Transverse colon (tissue), 4 donors: ENCODE data around the gene RGCC.

Source experiments
- CTCF ChIP-seq, 5 experiments: fragments of 200-600 bp in 3 of 5; fragments of 450-650 bp in 2 of 5; sonication (generic) in 3 of 5; IDR thresholded peaks; 1 replicate in 2 of 5; 2 replicates in 3 of 5; pipeline ENCODE4 v1.5.1; 2016 to 2017; ENCODE audit warnings: antibody characterized with exemption in 5 of 5, inconsistent platforms in 3 of 5, mild to moderate bottlenecking in 2 of 5, moderate library complexity in 1 of 5
- EP300 ChIP-seq: sonication (generic); formaldehyde crosslinking; IDR thresholded peaks from one replicate; pipeline ENCODE4 v1.6.1; 2017; ENCODE audit warnings: antibody characterized with exemption, low read depth
- POLR2A ChIP-seq: fragments of 450-650 bp; IDR thresholded peaks from one replicate; pipeline ENCODE4 v1.6.1; 2016; ENCODE audit warnings: antibody characterized with exemption, mild to moderate bottlenecking, moderate library complexity
- POLR2AphosphoS5 ChIP-seq, 3 donors: sonication (generic); formaldehyde crosslinking; IDR thresholded peaks; one replicate each; pipeline ENCODE4 v1.6.1; 2016; ENCODE audit warnings: antibody characterized with exemption in 3 of 3

- TF ChIP-seq CTCF (IDR thresholded peaks at IDR 0.05) (no peak), POLR2A (no peak), POLR2AphosphoS5 (IDR thresholded peaks at IDR 0.05) (no peak), EP300 (no peak)
Measured at GRCh38 chr13:41487222-41487621, 29.9 kb downstream of the RGCC start.
